Measurements from ENCODE around the gene SAMD5.
"Not testable (repeated sequence)": the region's sequence is repeated elsewhere in the genome, so short reads cannot be mapped to it uniquely, and the experiment has no call there.

The SAMD5 gene

DNA sequence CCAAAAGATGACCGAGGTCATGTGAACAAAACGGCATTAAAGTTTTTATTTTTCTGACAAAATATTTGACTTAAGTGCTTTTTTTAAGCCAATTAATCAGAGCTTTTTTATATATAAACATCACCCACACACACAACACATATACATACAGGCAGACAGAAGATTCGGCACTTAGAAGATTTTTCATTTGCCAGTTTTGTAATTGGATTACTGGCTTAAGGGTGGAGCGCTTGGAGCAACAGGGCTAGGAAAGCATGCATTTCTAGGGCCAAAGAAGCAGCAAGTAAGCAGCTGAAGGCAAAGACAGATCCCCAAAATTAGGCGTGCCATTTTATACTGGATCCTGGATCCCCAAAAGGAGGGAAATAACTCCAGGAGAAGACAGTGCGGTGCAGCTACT, 30.3 kb downstream of the SAMD5 start:
- no peak for DNase-seq (ENCODE audit: low read depth)
- TF ChIP-seq, protein P1, sequence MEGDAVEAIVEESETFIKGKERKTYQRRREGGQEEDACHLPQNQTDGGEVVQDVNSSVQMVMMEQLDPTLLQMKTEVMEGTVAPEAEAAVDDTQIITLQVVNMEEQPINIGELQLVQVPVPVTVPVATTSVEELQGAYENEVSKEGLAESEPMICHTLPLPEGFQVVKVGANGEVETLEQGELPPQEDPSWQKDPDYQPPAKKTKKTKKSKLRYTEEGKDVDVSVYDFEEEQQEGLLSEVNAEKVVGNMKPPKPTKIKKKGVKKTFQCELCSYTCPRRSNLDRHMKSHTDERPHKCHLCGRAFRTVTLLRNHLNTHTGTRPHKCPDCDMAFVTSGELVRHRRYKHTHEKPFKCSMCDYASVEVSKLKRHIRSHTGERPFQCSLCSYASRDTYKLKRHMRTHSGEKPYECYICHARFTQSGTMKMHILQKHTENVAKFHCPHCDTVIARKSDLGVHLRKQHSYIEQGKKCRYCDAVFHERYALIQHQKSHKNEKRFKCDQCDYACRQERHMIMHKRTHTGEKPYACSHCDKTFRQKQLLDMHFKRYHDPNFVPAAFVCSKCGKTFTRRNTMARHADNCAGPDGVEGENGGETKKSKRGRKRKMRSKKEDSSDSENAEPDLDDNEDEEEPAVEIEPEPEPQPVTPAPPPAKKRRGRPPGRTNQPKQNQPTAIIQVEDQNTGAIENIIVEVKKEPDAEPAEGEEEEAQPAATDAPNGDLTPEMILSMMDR (IDR thresholded peaks at IDR 0.05; ENCODE audit: low read depth, low read length, missing control alignments): no peak
- no peak overlapping the region for H3K4me3 ChIP-seq (ENCODE audit: low read depth, low read length)

DNA sequence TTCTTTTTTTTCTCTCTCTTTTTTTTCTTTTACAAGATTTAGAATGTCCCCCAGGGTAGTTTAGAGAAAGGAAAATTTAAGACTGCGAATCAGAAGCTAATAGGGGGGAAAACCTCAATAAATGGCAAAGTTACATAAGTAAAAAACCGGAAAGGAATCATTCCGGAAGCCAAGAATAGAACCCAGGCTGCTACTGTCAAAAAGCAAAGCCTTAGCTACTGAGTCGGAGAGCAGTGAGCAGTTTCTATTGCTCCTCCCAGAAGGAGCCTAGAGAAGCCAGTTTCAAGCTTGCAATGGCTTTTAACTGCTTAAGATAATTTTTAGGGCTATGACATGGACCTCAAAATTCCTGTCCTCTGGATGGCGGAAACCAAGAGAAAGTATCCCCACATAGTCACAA, 31.6 kb downstream of the SAMD5 start:
- no peak overlapping the region for H3K4me3 ChIP-seq (ENCODE audit: low read depth, low read length)
- TF ChIP-seq, protein P1 (IDR thresholded peaks at IDR 0.05; ENCODE audit: low read depth, low read length, missing control alignments): no peak
- DNase-seq (ENCODE audit: low read depth): no peak

DNA sequence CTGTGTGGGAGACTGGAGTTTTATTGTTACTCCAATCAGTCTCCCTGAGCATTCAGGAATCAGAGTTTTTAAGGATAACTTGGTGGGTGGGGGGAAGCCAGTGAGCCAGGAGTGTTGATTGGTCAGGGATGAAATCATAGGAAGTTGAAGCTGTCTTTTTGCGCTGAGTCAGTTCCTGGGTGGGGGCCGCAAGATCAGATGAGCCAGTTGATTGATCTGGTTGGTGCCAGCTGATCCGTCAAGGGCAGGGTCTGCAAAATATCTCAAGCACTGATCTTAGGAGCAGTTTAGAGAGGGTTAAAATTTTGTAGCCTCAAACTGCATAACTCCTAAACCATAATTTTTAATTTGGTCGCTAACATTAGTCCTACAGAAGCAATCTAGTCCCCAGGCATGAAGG, 33.9 kb downstream of the SAMD5 start:
- not testable (repeated sequence) for DNase-seq (ENCODE audit: low read depth); H3K4me3 ChIP-seq (ENCODE audit: low read depth, low read length)

DNA sequence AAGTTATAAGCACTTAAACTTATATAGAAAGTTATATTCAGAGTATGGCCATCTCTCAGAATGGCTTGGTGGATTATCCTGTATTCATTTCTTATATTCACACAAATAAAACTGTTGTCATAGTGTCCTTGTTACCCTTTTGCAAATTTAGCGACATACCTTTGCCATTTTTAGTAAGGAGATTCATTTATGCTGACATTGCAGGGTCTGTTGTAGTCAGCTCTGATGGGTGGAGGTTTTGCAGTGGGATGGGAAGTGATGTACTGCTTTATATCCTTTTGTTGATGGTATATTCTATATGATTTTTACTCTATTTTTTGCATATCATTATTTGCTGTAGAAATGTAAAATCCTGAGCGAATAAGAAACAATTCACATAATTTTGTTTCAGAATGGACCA, 35.9 kb downstream of the SAMD5 start:
- no peak for DNase-seq (ENCODE audit: low read depth)
- H3K4me3 ChIP-seq (ENCODE audit: low read depth, low read length): no peak overlapping the region
- TF ChIP-seq, protein P1 (IDR thresholded peaks at IDR 0.05; ENCODE audit: low read depth, low read length, missing control alignments): no peak

DNA sequence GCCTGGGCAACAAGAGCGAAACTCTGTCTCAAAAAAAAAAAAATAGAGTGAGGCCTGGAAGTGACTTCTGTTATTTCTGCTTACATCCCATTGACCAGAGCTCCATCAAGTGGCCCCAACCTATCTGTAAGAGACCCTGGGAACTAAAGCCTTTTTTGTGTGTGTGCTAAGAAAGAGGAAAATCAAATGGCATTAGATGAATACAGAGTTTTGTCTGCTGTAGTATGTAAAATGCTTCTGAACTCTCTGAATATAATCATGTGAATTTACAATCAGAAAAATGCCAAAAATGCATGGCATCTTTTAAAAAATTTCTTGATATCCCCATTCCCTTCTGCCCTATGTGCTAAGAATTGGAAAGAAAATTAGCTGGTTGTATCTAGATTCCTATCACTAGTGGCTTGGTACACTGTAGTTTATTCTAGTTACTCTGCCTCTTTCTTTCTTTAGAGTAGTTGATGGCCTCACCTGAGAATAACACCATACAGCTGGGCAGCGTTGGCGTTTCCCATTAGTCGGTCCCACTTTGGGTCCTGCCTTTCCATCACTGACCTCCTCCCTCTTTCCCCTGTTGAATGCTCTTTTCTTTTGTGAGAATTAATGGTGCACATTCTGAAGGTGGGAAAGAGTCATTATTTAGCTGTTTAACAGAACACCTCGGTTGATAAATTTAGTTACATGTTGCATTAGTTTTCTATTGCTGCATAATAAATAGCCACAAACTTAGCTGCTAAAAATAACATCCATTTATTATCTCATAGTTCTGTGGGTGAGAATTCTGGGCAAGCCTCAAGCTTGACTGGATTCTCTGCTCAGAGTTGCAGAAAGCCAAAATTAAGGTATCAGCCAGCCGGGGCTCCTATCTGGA, 38.2 kb downstream of the SAMD5 start:
- no peak overlapping the region for H3K4me3 ChIP-seq (ENCODE audit: low read depth, low read length)
- DNase-seq (ENCODE audit: low read depth): no peak
- TF ChIP-seq, protein P1 (IDR thresholded peaks at IDR 0.05; ENCODE audit: low read depth, low read length, missing control alignments): no peak

DNA sequence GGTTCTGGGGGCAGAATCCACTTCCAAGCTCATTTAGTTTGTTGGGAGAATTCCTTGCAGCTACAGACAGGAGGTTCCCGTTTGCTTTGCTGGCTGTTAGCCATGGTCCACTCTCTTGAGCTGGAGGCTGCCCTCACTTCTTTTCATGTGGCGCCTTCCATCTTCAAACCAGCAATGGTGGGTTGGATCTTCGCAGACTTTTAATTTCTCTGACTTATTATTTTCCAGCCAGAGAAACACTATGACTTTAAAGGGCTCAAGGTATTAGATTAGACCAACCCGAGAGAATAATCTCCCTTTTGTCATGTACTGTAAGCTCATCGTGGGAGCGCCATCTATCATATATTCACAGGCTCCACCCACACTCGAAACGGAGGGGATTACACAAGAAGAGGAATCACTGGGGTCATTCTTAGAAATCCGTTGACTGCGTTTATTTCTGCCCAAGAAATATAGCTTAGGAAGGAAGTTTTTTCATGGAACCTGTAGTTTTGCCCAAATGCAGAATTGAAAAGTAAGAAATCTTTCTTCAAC, 38.9 kb downstream of the SAMD5 start:
- TF ChIP-seq, protein P1 (IDR thresholded peaks at IDR 0.05; ENCODE audit: low read depth, low read length, missing control alignments): no peak
- H3K4me3 ChIP-seq (ENCODE audit: low read depth, low read length): no peak overlapping the region
- DNase-seq (ENCODE audit: low read depth): no peak

DNA sequence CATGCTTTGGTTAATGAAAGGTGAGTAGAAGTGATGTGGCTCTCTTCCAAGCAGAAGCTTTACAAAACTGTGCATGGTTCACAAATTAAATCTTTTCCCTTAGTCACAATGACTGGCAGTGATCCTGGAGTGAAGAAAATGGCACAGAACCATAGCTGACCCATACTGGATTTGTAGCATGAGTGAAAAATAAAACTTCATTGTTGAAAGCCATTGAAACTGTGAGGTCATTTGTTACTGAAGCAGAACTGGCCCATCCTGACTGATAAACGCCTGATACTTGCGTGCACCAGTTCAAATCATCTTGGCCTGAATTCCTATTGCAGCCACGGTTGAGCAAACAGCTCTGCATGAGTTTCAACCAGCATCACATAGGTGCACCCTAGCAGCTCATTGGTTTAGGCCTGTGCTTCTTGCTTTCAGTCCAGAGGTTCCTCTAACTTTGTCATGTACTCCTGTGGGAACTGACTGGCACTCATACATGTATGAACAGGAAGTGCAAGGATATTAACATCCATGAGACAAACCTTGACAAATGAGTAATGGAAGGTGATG, 40.5 kb downstream of the SAMD5 start:
- no peak for DNase-seq (ENCODE audit: low read depth)
- no peak overlapping the region for H3K4me3 ChIP-seq (ENCODE audit: low read depth, low read length)
- TF ChIP-seq, protein P1 (IDR thresholded peaks at IDR 0.05; ENCODE audit: low read depth, low read length, missing control alignments): no peak

Data from GM12864 (cell line).